ENCODE measurements around the gene UBE2G1. TPM values are rescaled to one million over a fixed set of nuclear protein-coding genes. Genes with fewer than 3 reads are reported as not detected.

The UBE2G1 gene
- total and polyA plus RNA-seq, 2 of the 8 experiments (the other 6 are each of a cell fraction or from before 2014, with no cell fraction given) = 73.9 to 170 TPM

DNA sequence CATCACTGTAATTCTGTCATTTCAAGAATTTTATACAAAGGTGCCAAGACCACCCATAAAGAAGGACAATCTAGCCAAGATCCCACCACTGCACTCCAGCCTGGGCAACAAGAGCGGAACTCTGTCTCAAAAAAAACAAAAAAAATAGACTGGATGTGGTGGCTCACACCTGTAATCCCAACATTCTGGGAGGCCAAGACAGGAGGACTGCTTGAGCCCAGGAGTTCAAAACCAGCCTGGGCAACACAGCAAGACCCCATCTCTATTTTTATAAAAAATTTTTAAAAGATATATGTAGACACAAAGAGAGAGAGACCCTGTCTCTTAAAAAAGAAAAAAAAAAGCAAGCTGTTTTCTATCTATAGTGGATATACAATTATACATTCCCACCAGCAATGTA is 8.8 kb downstream of the UBE2G1 start:
- ChIA-PET POLR2A (ENCODE audit: partially characterized antibody) (interaction anchor here (0.6 to 1.8 kb wide), 5 partner anchors 32 to 192 kb away, joined by 3 to 4 read pairs (median 4); no protein-coding TSS in a partner anchor), CTCF (ENCODE audit: partially characterized antibody) (interaction anchor here (0.6 to 1.1 kb wide), 3 partner anchors 54 to 58 kb away, joined by 3 to 4 read pairs (median 4); no protein-coding TSS in a partner anchor)
- H3K27ac ChIP-seq (ENCODE audit: low read depth, low read length) = no peak overlapping the region
- H2BK5ac ChIP-seq (ENCODE audit: low read depth, low read length) = no peak overlapping the region
- H3K79me1 ChIP-seq (ENCODE audit: low read depth, low read length) = no peaks in the 10 kb centered on the region
- peaks cover 18 to 25% of the 10 kb centered on the region in 2 experiments for H4K20me1 ChIP-seq (replicated peaks in 1 of 2; ENCODE audit: control insufficient read depth in 1 of 2, insufficient read depth in 2 of 2, low read length in 2 of 2)
- H3K4me2 ChIP-seq (ENCODE audit: insufficient read depth in 1 of 2, low read depth in 2 of 2, low read length in 2 of 2) = no peak overlapping the region
- no peak overlapping the region for H4K91ac ChIP-seq (replicated peaks; ENCODE audit: insufficient read length, low read length)
- no peak overlapping the region for H3K23ac ChIP-seq (ENCODE audit: insufficient read length)
- no peak overlapping the region for H4K8ac ChIP-seq (ENCODE audit: extremely low read depth, insufficient read depth, low read length)
- H3K27me3 ChIP-seq (replicated peaks in 1 of 4; ENCODE audit: control insufficient read depth in 3 of 4, extremely low read depth in 1 of 4, insufficient read depth in 3 of 4, low read length in 3 of 4) = no peaks in the 10 kb centered on the region
- peaks cover 0 to 4% (median 0%) of the 10 kb centered on the region in 4 experiments; a peak in 3 of 8 replicates for H3K36me3 ChIP-seq (ENCODE audit: control insufficient read depth in 2 of 4, insufficient read depth in 4 of 4, low read length in 3 of 4)
- H2BK12ac ChIP-seq (ENCODE audit: low read depth, low read length) = no peak overlapping the region
- DNase-seq (ENCODE audit: low read depth in 1 of 2, low spot score in 2 of 2) (no peak), FAIRE-seq (no peak)
- H3K9me3 ChIP-seq (ENCODE audit: insufficient read depth in 2 of 2, low read depth in 1 of 2, low read length in 1 of 2) = no peaks in the 10 kb centered on the region
- H2AK5ac ChIP-seq (ENCODE audit: low read depth, low read length) = no peak overlapping the region
- no peak overlapping the region for H3K14ac ChIP-seq (ENCODE audit: insufficient read length)
- H3K4me3 ChIP-seq (ENCODE audit: extremely low read depth in 1 of 4, insufficient read depth in 2 of 4, low read depth in 3 of 4, low read length in 4 of 4) = no peak overlapping the region
- WGBS, 2 experiments (ENCODE audit: extremely low coverage in 1 of 2, insufficient coverage in 1 of 2, insufficient read length in 1 of 2, insufficient replicate concordance in 2 of 2, low coverage in 1 of 2, low lambda C conversion rate in 2 of 2, missing lambda C conversion rate in 1 of 2) = 95% methylated on average over 1 of the region's 1 CpG; no CpG with 5 or more reads in 1 of the 2 experiments
- H2BK15ac ChIP-seq (ENCODE audit: low read length) = no peak overlapping the region
- no peak overlapping the region for H2BK20ac ChIP-seq (ENCODE audit: low read length)
- no peak overlapping the region for H3K9ac ChIP-seq (replicated peaks in 1 of 4; ENCODE audit: extremely low read depth in 1 of 4, low read depth in 3 of 4, low read length in 3 of 4)
- H3K4me1 ChIP-seq (replicated peaks in 1 of 4; ENCODE audit: control insufficient read depth in 3 of 4, insufficient read depth in 4 of 4, low read length in 3 of 4) = peaks cover 0 to 8% (median 1%) of the 10 kb centered on the region in 4 experiments; a peak in 3 of 7 replicates
- H4K5ac ChIP-seq (ENCODE audit: insufficient read length, low read depth, low read length) = no peak overlapping the region
- no peak overlapping the region for H3K18ac ChIP-seq (ENCODE audit: extremely low read depth, low read length)
- H3K4ac ChIP-seq (replicated peaks; ENCODE audit: insufficient read length, low read depth, low read length) = no peak overlapping the region
- H3K56ac ChIP-seq (replicated peaks; ENCODE audit: insufficient read length, low read depth, low read length) = no peak overlapping the region
- no peaks in the 10 kb centered on the region for H3K23me2 ChIP-seq (ENCODE audit: low read depth, low read length)
- H2BK120ac ChIP-seq (replicated peaks; ENCODE audit: low read depth, low read length) = no peak overlapping the region
- H3K79me2 ChIP-seq (ENCODE audit: control insufficient read depth in 1 of 2, insufficient read depth in 2 of 2, low read length in 2 of 2) = peaks cover 71 to 100% of the 10 kb centered on the region in 2 experiments
- no peak overlapping the region for H2AFZ ChIP-seq (ENCODE audit: low read length)
- no peak for TF ChIP-seq CTCF (IDR thresholded peaks at IDR 0.05; ENCODE audit: control extremely low read depth in 1 of 3, insufficient read depth in 1 of 3, low read depth in 1 of 3, low read length in 3 of 3)
- TF ChIP-seq E2F6 (IDR thresholded peaks at IDR 0.05) = no peak
- no peak for TF ChIP-seq HDAC6 (IDR thresholded peaks at IDR 0.05; ENCODE audit: low read depth, low read length)
- TF ChIP-seq GTF2F1 (IDR thresholded peaks at IDR 0.05; ENCODE audit: borderline replicate concordance, low read depth, low read length) = no peak
- TF ChIP-seq, protein P1, sequence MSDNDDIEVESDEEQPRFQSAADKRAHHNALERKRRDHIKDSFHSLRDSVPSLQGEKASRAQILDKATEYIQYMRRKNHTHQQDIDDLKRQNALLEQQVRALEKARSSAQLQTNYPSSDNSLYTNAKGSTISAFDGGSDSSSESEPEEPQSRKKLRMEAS (IDR thresholded peaks at IDR 0.05) = no peak
- TF ChIP-seq BCL11A (IDR thresholded peaks at IDR 0.05; ENCODE audit: low read depth in 2 of 2, low read length in 2 of 2) = no peak
- no peak for TF ChIP-seq SAP30 (IDR thresholded peaks at IDR 0.05; ENCODE audit: insufficient read depth, insufficient replicate concordance, low read length)
- TF ChIP-seq CHD1 (IDR thresholded peaks at IDR 0.05; ENCODE audit: low read depth, low read length) = no peak
- TF ChIP-seq POU5F1 (IDR thresholded peaks at IDR 0.05; ENCODE audit: low read depth, low read length) = no peak
- TF ChIP-seq GABPA (IDR thresholded peaks at IDR 0.05; ENCODE audit: borderline replicate concordance, insufficient read depth, low read length) = no peak

Data from H1 (cell line).